Right lobe of liver (tissue), 6 donors: ENCODE results near the gene TMIE. TPM values are rescaled to one million over a fixed set of nuclear protein-coding genes. Genes with fewer than 3 reads are reported as not detected.
"Not testable (repeated sequence)": the region's sequence is repeated elsewhere in the genome, so short reads cannot be mapped to it uniquely, and the experiment has no call there.

ENCODE experiments used
- ATAC-seq, 4 donors: fragments of 200-7000 bp; cut with Tn5 transposase; one replicate each; pipeline ENCODE4 v1.9.1; 2020; ENCODE audit warnings: mild to moderate bottlenecking in 4 of 4, moderate library complexity in 4 of 4
- DNase-seq, 3 donors: peaks; one replicate each; pipeline ENCODE4 v3.0.0-alpha.2; 2020
- H3K27ac ChIP-seq, 3 donors: fragments of 200-600 bp; one replicate each; pipeline ENCODE4 v1.8.0; 2022
- H3K27me3 ChIP-seq, 2 donors: fragments of 200-600 bp; one replicate each; pipeline ENCODE4 v1.8.0; 2022
- H3K36me3 ChIP-seq, 4 donors: fragments of 200-600 bp; sonication (generic) in 1 of 4; one replicate each; pipeline versions ENCODE4 v1.5.1 to v1.8.0; 2017 to 2022; ENCODE audit warnings: control low read depth in 1 of 4
- H3K4me1 ChIP-seq, 4 donors: fragments of 200-600 bp; sonication (generic) in 1 of 4; one replicate each; pipeline versions ENCODE4 v1.5.1 to v1.8.0; 2017 to 2022; ENCODE audit warnings: control low read depth in 1 of 4
- H3K4me3 ChIP-seq, 3 donors: fragments of 200-600 bp; one replicate each; pipeline ENCODE4 v1.8.0; 2022
- H3K9me3 ChIP-seq, 4 donors: fragments of 200-600 bp; sonication (generic) in 1 of 4; one replicate each; pipeline versions ENCODE4 v1.5.1 to v1.8.0; 2017 to 2022; ENCODE audit warnings: control low read depth in 1 of 4
- CTCF ChIP-seq, 4 donors: fragments of 200-600 bp in 3 of 4; fragments of 450-650 bp in 1 of 4; IDR thresholded peaks; one replicate each; pipeline versions ENCODE4 v1.5.1 to v1.8.0; 2016 to 2022; ENCODE audit warnings: antibody characterized with exemption in 4 of 4, mild to moderate bottlenecking in 2 of 4
- POLR2A ChIP-seq: fragments of 450-650 bp; IDR thresholded peaks from one replicate; pipeline ENCODE4 v1.6.1; 2017; ENCODE audit warnings: antibody characterized with exemption, mild to moderate bottlenecking
- WGBS: methylation state at CpG from one replicate; pipeline ENCODE4 v1.1.6; 2018; ENCODE audit warnings: low coverage, low lambda C conversion rate; ENCODE audit not compliant: insufficient coverage; ENCODE audit errors: missing lambda C conversion rate; 5-methylcytosine and 5-hydroxymethylcytosine counted together
- intact Hi-C, 2 donors: fragments of 100-400 bp; cut with DNase I; formaldehyde crosslinking; loops; one replicate each; pipeline versions ENCODE4 v1.11.2 to v1.14.1; 2022
- total RNA-seq, 6 experiments: library from RNA; depleted of rRNA in 2 of 6; stranded (reverse); fragments of >200 nt in 2 of 6; fragmentation: NEBNext Ultra II Directional in 3 of 6; extraction: Animal tissue kit (Norgen Biotek cat#: 25700) in 3 of 6; gene quantifications; one replicate each; pipeline versions ENCODE4 v1.1.0 to v1.2.4, GENCODE V29; 2016 to 2023
- donor health status: DM: no; HTN: yes; CAD: no.
- donor health status: DM: no; HTN: no; CAD: no.
- donor health status: DM: no; HTN: no; CAD: no.
- donor health status: DM: no; HTN: yes; CAD: no.
- donor health status: DM: no; HTN: yes; CAD: no.

Gene TMIE
- total RNA-seq, 6 experiments from 2014 or later: 0.21 to 0.79 (median 0.34) TPM

- Histone ChIP-seq H3K9me3 (no peaks in the 10 kb centered on the region), H3K36me3 (no peaks in the 10 kb centered on the region), H3K4me1 (no peaks in the 10 kb centered on the region), H3K4me3 (no peak overlapping the region), H3K27ac (no peak overlapping the region), H3K27me3 (no peaks in the 10 kb centered on the region)
- 40% methylated on average over 3 of the region's 4 CpGs for WGBS
- intact Hi-C loops: no loop called here
- ATAC-seq: no peak
- TF ChIP-seq POLR2A (no peak), CTCF (IDR thresholded peaks at IDR 0.05) (no peak)
- DNase-seq: no peak
These were observed 36.1 kb downstream of the TMIE start for GRCh38 chr3:46737329-46737731.

DNA sequence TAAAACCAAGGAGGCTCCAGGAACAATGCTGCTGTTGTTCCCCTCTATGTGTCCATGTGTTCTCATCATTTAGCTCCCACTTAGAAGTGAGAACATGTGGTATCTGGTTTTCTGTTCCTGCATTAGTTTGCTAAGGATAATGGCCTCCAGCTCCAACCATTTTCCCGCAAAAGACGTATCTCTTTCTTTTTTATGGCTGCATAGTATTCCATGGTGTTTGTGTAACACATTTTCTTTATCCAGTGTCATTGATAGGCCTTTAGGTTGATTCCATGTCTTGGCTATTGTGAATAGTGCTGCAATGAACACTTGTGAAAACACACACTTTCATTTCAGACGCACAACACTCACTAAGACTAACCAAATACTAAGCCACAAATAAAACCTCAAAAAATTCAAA is 38.4 kb downstream of the TMIE start:
- H3K36me3 ChIP-seq, H3K27me3 ChIP-seq, H3K9me3 ChIP-seq, H3K27ac ChIP-seq, ATAC-seq, H3K4me1 ChIP-seq, H3K4me3 ChIP-seq, DNase-seq, intact Hi-C loops: not testable (repeated sequence)
- 91% methylated on average over 3 of the region's 3 CpGs for WGBS

DNA sequence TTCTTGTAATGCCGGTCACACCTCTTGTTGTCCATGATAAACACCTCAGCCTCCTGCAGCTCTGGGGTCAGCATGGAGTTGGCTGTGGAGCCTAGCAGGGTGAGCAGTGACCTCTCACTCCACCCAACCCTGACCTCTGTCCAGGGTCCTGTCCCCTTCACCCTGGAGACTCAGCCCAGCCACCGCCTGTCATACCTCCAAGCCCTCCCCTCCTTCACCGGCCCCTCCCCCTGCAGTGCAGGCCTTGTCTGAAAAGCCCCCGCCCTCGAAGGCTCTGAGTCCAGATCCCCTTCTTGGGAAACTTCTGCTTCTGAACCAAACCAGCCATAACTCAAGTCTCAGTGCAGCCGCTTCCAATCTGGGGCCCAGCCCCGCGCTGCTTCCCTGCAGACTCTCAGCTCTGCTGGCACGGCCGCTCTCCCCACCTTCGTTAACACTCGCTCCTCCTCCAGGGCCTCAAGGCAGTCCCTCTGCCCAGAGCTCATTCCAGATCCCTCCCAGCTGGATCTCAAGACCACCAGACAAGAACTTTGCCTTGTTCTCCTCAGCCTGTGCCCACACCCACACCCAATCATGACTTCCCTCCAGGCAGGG is 41.9 kb downstream of the TMIE start:
- DNase-seq: no peak
- Histone ChIP-seq H3K27me3 (no peaks in the 10 kb centered on the region), H3K27ac (no peak overlapping the region), H3K4me1 (no peaks in the 10 kb centered on the region), H3K36me3 (no peaks in the 10 kb centered on the region), H3K4me3 (no peak overlapping the region), H3K9me3 (no peaks in the 10 kb centered on the region)
- 78% methylated on average over 6 of the region's 12 CpGs for WGBS
- ATAC-seq: peak in 1 of 4 donors; percentile 19
- intact Hi-C loops: no loop called here
- TF ChIP-seq CTCF (IDR thresholded peaks at IDR 0.05) (no peak), POLR2A (no peak)

DNA sequence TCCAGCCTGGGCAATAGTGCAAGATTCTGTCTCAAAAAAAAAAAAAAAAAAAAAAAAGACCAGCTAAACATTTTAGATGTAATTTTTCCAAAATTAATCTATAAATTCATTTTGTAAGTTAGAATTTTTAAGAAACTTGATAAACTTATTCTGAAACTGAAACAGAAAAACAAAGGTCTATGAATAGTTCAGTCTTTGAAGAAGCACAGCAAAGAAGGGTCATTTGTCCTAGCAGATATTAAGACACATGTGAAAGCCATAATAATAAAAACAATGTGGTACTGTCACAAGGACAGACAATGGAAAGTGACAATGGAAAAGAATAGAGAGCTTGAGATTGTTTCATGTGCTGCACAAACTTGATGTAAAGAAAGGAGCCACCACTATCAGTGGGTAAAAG is 45.5 kb downstream of the TMIE start:
- H3K4me1 ChIP-seq: no peaks in the 10 kb centered on the region
- DNase-seq (no peak), ATAC-seq (no peak)
- TF ChIP-seq CTCF (IDR thresholded peaks at IDR 0.05): no peak
- TF ChIP-seq POLR2A: no peak
- no peaks in the 10 kb centered on the region for H3K27me3 ChIP-seq
- H3K27ac ChIP-seq: no peak overlapping the region
- no peaks in the 10 kb centered on the region for H3K9me3 ChIP-seq
- no peaks in the 10 kb centered on the region for H3K36me3 ChIP-seq
- H3K4me3 ChIP-seq: no peak overlapping the region
- intact Hi-C loops: no loop called here

- TF ChIP-seq POLR2A (no peak), CTCF (IDR thresholded peaks at IDR 0.05) (no peak)
- Histone ChIP-seq H3K27me3 (no peaks in the 10 kb centered on the region), H3K27ac (no peak overlapping the region), H3K4me1 (no peaks in the 10 kb centered on the region), H3K36me3 (no peaks in the 10 kb centered on the region), H3K4me3 (no peak overlapping the region), H3K9me3 (no peaks in the 10 kb centered on the region)
- ATAC-seq (no peak), DNase-seq (no peak)
- intact Hi-C loops: no loop called here
- WGBS: 60% methylated on average over 1 of the region's 2 CpGs
These were observed 47.0 kb downstream of the TMIE start for GRCh38 chr3:46748170-46748569.
